HG02759 (cell line): ENCODE data around the gene EIPR1.

ENCODE experiments used
- ATAC-seq: cut with Tn5 transposase; IDR thresholded peaks from one replicate; pipeline ENCODE4 v1.9.1; 2021; ENCODE audit warnings: mild to moderate bottlenecking, moderate library complexity; ENCODE audit not compliant: unreplicated experiment

Gene EIPR1

GRCh38 chr2:3141696-3142095, 235.9 kb downstream of the EIPR1 start:
- ATAC-seq, result no peak

GRCh38 chr2:3139906-3140305, 237.7 kb downstream of the EIPR1 start:
- no peak for ATAC-seq
